Femur (tissue), 1 donor: ENCODE results near the gene KANK4.
A peak's percentile ranks its signal among the peaks of the same experiment; 100 is the strongest.

Experiments
- DNase-seq: peaks from one replicate; pipeline ENCODE4 v3.0.0-alpha.2; 2017

KANK4 gene

GRCh38 chr1:62336995-62337705 lies 17.9 kb upstream of the KANK4 start:
- peak; percentile 69 for DNase-seq

DNA sequence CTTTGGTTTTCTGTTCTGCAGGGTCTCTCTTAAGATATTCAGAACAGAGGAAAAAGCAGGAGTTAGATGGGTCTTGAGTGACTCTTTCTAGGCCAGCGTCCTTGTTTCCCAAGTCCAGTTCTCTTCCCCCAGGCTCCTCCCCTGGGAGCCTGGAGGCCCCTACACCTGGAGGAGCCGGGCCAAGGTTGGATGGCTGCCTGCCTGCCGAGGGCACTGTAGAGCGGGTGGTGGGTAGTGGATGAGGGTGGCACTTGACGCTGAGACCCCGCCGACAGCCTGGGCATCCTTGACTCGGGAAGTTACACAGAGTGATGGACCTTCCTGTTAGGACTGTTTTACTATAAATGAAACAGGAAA lies 17.4 kb upstream of the KANK4 start:
- DNase-seq = no peak

GRCh38 chr1:62335656-62336055 lies 16.4 kb upstream of the KANK4 start:
- DNase-seq = no peak

GRCh38 chr1:62334434-62334985 lies 15.3 kb upstream of the KANK4 start:
- DNase-seq = no peak

- DNase-seq = no peak
These were observed 14.2 kb upstream of the KANK4 start for GRCh38 chr1:62333441-62333840.

GRCh38 chr1:62327360-62328055 lies 8.3 kb upstream of the KANK4 start:
- DNase-seq = peak; percentile 73

DNA sequence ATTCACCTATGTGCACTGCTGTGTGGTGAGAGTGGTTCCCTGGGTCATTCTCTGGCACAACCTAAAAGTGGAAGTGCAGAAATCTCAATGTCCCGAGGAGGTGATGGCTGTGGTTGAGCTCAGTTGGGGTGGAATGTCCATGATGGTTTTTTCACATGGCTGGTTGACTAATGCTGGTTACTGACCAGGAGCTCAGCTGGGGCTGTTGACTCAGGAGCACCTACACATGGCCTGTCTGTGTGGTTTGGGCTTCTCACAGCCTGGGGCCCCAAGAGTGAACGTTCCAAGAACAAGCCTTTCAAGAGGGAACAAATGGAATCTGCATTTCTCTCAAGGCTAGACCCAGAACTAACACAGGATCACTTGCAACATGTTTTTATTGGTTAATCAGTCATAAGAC lies 6.4 kb upstream of the KANK4 start:
- no peak for DNase-seq

DNA sequence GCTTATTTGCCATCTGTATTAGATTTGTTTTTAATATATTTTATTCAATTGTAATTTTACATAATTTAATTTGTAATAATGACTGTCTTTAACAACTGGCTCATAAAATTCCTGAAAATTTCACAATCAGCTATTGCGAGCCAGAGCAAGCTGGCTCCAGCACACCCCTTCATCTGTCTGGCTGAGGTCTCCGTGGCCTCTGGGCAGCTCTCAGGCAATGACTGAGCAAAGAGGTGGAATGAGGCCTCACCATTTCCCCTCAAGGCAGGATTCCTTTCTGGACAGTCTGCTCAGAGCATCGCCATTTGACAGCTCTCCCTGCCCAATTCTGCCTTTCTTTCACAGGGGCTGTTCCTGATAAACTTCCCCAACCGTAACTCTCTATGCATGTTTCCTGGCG lies 5.8 kb upstream of the KANK4 start:
- DNase-seq = no peak

DNA sequence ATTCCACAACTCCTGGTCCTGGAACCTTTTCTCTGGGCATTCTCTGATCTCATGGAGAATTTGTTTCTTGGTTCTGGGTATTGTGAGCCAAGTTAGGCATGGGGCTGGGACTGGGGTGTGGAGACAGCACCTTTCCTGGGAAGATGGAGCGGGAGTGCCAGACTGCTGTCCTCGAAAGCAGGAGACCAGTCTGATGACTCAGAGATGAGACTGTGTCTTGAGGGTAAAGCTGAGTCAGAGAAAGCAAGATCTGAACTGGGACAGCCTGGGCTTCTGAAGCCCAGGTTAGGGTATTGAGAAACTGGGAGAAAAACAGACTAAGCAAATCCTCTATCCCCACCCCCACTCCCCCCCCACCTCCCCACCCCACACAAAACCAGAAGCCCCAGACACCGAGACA lies 2.2 kb upstream of the KANK4 start:
- DNase-seq = no peak

DNA sequence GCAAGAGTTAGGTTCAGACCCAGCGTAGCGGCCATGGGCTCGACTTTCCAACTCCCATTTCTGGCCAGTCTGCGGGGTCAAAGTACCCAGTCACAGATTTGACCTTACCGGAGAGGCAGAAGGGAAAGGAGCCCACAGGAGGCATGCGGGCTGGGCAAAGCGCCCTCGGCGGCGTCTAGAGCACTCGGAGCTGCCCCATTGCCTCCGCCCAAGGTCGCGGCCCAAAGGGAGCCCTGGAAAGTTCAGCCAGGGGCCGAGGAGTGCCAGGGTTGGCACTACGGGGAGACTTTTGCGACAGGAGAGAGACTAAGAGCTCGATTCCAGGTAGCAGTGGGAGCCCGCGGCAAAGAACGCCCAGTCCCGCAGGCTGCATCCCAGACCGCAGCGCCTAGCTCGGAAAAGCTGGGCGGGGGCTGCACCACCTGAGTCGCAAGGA lies 896 bp downstream of the KANK4 start:
- no peak for DNase-seq

- no peak for DNase-seq
These were observed 2.0 kb downstream of the KANK4 start for GRCh38 chr1:62317021-62317768.

DNA sequence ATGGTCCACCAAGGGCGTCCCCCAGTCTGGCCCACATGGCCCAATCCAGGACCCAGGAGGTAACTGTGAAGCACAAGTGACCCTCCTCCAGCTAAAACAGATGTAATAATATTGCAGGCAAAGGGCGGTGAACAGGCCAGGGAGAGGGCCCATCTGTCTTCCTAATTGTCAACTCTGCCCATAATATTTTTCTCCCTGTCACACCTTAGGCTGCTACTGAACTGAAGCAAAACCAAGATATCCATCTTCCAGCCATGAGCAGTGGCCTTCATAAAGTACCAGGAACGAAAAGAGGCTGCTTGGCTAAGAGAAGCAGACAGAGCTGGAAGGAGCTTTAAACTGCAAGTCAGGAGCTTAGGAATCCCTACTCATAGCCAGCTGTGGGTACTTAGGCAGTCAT lies 3.1 kb downstream of the KANK4 start:
- DNase-seq = no peak

GRCh38 chr1:62315387-62315786 lies 3.8 kb downstream of the KANK4 start:
- no peak for DNase-seq

DNA sequence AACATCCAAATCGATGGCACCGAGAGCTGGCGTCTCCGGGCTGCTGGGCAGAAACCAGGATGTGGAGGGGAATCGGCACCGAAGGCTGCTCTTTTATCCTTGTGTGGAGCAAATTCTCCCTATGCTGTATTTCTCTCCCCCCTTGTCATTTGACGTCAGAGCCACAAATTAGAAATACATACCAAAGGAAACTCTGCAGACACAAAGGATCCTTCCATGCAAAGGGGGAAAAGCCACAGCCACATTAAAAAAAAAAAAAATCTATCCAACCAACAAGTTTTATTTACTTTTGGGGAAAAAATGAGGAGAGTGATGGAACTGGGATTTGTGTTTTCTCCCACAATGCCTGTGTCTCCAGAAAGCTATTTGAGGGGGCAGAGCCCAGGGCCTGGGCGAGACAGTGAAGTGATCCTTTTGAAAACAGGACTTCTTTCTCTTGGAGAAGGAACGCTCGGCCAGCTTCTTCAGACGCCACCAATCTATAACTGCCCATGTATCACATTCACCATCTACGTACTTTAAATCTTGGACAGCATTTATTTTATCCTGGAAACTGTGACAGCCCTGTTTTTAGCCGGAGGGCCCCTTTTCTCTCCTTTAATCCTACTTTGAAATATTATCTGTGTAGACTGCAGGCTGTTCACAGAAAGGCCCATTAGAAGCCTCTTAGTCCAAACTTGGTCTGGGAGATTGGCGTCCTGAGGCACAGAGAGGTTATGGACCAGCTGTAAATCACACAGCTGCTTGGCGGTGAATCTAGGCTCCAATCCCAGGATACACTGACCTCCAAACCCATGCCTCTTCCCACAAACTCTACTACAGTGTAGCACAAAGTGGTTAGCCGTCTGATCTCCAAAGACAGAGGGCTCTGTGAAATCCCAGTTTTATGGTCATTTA lies 4.5 kb downstream of the KANK4 start:
- DNase-seq = no peak

DNA sequence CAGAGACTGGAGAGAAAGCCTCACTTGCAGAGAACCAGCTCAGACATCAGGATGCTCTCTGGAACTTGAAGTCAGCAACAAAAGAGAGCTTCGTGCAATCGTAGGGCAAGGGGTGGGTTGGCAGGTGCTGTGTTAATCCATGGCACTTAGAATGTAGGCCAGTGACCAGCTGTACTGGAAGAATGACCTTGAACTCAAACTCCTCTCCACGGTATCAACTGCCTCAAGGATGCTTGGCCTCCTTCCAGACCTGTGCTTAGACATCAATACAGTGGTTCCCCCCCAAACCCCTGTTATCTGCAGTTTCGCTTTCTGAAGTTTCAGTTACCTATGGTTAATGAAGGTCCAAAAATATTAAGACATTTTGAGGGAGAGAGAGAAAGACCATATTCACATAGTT lies 6.5 kb downstream of the KANK4 start:
- DNase-seq = no peak

DNA sequence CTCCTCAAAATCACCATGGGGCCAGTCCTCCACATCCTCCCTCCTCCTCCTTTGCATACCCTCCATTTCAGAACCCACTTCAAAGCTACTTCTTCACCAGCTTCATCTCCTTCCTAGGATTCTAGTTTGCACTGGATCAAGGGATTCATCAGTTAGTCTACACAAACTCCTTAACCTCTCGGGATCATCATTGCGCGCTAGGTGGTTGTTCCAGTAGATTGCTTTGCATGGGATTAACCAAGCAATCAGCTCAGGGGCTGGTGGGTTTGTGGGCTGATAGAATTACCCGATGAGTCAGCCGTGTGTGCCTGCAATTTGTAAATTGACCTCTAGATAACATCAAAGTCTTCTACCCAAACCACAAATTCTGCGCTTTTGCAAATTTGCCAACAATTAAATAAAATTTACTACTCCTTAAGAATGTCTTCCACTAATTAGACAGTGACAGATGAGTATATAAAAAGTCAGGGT lies 7.7 kb downstream of the KANK4 start:
- no peak for DNase-seq

- DNase-seq = no peak
These were observed 9.3 kb downstream of the KANK4 start for GRCh38 chr1:62309906-62310305.

GRCh38 chr1:62308606-62309005 lies 10.6 kb downstream of the KANK4 start:
- no peak for DNase-seq

- DNase-seq = no peak
These were observed 11.2 kb downstream of the KANK4 start for GRCh38 chr1:62307895-62308492.

DNA sequence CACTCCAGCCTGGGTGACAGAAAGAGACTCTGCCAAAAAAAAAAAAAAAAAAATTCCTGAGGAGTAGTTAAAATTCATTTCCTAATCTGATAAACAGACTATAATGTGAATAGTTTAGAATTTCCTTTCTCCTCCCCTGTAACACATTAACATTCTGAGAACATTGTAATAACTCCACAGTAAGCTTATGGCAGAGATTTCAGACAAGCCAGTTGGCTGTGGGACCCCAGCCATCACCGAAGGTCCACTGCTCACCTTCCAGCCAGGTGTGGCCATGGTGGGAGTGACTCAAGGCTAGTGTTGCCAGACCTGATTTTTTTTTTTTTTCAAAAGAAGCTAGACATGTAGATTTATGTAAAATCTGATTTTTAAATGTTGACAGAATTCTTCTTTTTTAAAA lies 11.8 kb downstream of the KANK4 start:
- no peak for DNase-seq

DNA sequence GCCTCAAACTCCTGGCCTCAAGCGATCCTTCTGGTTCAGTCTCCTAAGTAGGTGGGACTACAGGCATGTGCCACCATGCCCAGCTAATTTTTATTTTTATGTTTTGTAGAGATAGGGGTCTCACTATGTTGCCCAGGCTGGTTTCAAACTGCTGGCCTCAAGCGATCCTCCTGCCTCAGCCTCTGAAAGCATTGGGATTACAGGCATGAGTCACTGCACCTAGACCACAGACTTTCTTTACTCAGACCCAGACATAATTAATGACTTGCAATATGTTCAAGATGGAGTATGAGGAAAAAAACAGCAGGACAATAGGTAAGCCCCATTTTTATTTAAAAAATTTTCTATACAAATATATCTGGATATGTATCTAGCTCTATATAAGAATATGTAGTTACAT lies 13.2 kb downstream of the KANK4 start:
- no peak for DNase-seq

- DNase-seq = no peak
These were observed 14.3 kb downstream of the KANK4 start for GRCh38 chr1:62304975-62305374.
